GM18505 (cell line): Measurements from ENCODE around the gene ZNF529.

ENCODE experiments used
- ATAC-seq: cut with Tn5 transposase; IDR thresholded peaks from one replicate; pipeline ENCODE4 v1.9.1; 2021; ENCODE audit not compliant: unreplicated experiment
- POLR2A ChIP-seq: IDR thresholded peaks from 4 replicates; pipeline ENCODE4 v1.6.1; 2011; ENCODE audit warnings: borderline replicate concordance; ENCODE audit not compliant: insufficient read depth, insufficient read length; ENCODE audit errors: extremely low read depth

ZNF529 gene

DNA sequence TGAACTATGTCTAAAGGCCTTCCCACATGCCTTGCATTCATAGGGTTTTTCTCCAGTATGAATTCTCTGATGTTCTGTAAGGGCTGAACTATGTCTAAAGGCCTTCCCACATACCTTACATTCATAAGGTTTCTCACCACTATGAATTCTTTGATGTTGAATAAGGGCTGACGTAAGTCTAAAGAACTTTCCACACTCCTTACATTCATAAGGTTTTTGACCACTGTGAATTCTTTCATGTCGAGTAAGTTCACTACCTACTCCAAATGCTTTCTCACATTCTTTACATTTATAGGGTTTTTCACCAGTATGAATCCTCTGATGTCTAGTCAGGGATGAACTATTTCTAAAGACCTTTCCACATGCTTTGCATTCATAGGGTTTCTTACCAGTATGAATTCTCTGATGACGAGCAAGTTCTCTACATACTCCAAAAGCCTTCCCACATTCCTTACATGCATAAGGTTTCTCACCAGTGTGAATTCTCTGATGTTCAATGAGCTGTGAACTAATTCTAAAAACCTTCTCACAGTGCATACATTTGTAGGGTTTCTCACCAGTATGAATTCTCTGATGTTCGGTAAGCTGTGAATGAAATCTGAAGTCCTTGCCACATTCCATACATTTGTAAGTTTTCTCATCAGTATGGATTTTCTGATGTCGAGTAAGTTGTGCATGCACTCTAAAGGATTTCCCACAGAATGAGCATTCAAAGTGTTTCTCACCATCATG is 25.9 kb downstream of the ZNF529 start:
- no peak for ATAC-seq
- no peak for TF ChIP-seq POLR2A

GRCh38 chr19:36528921-36529518 is 44.1 kb downstream of the ZNF529 start:
- TF ChIP-seq POLR2A = no peak
- peak; percentile 35 for ATAC-seq

DNA sequence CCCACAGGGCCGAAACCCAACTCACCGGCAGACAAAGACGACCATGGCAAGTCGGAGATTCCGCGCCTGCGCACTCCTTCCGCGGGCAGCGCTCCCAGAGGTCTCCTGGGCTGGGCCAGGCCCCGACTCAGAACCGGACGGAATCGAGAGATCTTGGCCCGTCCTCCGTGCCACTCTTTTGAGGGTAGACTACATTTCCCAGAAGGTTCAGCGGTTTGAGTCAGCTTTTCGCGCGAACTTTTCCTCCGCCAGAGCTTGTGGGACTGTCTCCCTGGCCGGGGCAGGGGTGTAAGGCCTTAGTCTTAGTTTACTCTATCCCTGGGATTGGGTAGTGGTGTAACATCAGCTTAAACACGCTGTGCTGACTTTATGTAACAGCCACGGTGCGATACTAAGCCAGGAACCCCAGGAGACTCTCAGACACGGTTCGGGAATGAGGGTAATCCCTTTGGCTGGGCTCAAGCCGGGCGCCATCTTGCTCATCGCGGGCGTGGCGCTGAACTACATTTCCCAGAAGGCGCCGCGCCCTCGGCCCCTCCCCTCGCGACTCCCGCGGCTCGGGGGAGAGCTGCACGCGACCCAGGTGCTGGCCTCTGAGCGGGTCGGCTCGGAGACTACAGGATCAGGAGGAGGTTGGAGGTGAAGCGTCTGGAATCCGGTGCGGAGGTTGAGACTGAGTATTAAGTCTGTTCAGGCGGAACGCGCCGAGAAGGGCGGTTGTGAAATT is 44.7 kb downstream of the ZNF529 start, which contains the start of gene ZNF260:
ZNF260 (minus strand) TSS at position 78 of the 727 bp plus-strand sequence. CDS start 13,033 bp downstream, outside the sequence.
- TF ChIP-seq POLR2A = peak; percentile 79
- ATAC-seq = peak; percentile 93

GRCh38 chr19:36527873-36528193 is 45.3 kb downstream of the ZNF529 start:
- no peak for ATAC-seq
- no peak for TF ChIP-seq POLR2A

GRCh38 chr19:36527341-36527740 is 45.8 kb downstream of the ZNF529 start:
- no peak for ATAC-seq
- TF ChIP-seq POLR2A = no peak

GRCh38 chr19:36526581-36526980 is 46.5 kb downstream of the ZNF529 start:
- no peak for ATAC-seq
- TF ChIP-seq POLR2A = no peak

GRCh38 chr19:36524617-36525016 is 48.5 kb downstream of the ZNF529 start:
- no peak for TF ChIP-seq POLR2A
- no peak for ATAC-seq

DNA sequence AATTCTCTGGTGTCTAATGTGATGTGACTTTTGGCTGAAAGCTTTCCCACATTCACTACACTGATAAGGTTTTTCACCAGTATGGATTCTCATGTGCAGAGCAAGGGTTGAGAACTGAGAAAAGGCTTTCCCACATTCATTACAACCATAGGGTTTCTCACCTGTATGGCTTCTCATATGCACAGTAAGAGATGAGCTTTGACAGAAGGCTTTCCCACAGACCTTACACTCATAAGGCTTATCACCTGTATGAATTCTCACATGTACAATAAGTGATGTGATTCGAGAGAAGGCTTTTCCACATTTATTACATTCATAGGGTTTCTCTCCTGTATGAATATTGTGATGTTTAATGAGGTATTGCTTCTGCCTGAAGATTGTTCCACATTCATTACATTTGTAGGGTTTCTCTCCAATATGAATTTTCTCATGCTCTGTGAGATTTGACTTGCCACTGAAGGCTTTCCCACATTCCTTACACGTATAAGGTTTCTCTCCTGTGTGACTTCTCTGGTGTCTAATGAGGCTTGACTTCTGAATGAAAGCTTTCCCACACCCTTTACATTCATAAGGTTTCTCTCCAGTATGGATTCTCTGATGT is 59.0 kb downstream of the ZNF529 start:
- no peak for TF ChIP-seq POLR2A

DNA sequence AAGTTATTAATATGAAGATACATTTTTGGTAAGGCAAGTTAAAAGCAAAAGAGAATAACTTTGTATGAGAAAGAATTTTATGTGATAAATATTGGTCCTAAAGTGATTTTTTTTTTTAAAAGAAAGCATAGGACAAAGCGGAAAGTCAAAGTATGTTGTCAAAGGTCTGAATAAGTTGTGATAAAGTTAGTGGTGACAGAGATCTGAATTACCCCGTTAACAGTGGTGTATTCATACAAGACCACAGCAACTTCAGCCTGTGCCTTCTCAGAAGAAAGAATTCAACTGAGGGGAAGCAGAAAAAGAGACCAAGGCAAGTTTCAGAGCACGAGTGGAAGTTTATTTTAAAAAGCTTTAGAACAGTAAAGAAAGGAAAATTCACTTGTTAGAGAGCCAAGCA is 64.8 kb downstream of the ZNF529 start:
- no peak for ATAC-seq
- no peak for TF ChIP-seq POLR2A

More for the DNA sequence above, 59.0 kb downstream of the ZNF529 start:
- no peak for ATAC-seq

DNA sequence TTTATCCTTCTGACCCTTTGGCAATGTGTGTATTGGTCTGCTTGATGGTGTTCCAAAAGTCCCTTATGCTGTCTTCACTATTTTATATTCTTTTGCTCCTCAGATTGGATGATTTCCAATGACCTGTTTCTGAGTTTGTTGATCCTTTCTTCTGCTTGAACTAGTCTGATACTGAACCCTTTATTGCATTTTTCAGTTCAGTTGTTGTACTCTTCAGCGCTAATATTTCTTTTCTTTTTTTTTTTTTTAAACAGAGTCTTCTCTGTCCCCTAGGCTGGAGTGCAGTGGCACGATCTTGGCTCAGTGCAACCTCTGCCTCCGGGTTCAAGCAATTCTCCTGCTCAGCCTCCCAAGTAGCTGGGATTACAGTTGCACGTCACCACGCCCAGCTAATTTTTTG is 71.1 kb downstream of the ZNF529 start:
- no peak for TF ChIP-seq POLR2A
- no peak for ATAC-seq

DNA sequence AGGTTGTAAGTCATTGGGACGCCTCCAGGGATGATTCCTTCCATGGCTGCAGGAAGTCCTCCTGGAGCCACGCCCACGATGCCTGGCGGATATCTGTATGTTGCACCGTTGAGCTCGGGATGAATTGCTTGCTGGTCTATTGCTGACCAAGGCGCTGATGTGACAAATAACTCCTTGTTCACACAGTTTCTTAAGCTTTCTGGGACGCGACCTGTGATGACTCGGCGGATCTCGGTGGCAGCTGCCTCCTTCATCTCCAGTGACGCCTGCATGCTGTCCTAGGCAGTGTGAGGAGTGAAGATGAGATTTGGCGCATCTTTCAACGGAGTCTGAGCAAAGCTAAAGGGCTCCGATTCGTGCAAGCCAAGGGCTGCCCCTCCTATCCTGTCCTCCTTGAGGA is 76.1 kb downstream of the ZNF529 start:
- ATAC-seq = no peak
- TF ChIP-seq POLR2A = no peak
